ENCODE results near the gene SIN3A. TPM values are rescaled to one million over a fixed set of nuclear protein-coding genes. Genes with fewer than 3 reads are reported as not detected.

SIN3A gene
- total RNA-seq, 4 donors from 2014 or later, result 31.5 to 53.6 (median 35.2) TPM

GRCh38 chr15:75420698-75421097 lies 30.8 kb downstream of the SIN3A start:
- H3K36me3 ChIP-seq, result peaks cover 0 to 60% (median 0%) of the 10 kb centered on the region in 3 donors
- TF ChIP-seq POLR2A (IDR thresholded peaks at IDR 0.05), result no peak
- TF ChIP-seq, protein P1, sequence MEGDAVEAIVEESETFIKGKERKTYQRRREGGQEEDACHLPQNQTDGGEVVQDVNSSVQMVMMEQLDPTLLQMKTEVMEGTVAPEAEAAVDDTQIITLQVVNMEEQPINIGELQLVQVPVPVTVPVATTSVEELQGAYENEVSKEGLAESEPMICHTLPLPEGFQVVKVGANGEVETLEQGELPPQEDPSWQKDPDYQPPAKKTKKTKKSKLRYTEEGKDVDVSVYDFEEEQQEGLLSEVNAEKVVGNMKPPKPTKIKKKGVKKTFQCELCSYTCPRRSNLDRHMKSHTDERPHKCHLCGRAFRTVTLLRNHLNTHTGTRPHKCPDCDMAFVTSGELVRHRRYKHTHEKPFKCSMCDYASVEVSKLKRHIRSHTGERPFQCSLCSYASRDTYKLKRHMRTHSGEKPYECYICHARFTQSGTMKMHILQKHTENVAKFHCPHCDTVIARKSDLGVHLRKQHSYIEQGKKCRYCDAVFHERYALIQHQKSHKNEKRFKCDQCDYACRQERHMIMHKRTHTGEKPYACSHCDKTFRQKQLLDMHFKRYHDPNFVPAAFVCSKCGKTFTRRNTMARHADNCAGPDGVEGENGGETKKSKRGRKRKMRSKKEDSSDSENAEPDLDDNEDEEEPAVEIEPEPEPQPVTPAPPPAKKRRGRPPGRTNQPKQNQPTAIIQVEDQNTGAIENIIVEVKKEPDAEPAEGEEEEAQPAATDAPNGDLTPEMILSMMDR (IDR thresholded peaks at IDR 0.05), result no peak
- no peaks in the 10 kb centered on the region for H3K27me3 ChIP-seq
- no peak overlapping the region for H3K27ac ChIP-seq
- H3K4me3 ChIP-seq, result no peak overlapping the region
- DNase-seq, result no peak
- no peaks in the 10 kb centered on the region for H3K9me3 ChIP-seq
- no peaks in the 10 kb centered on the region for H3K4me1 ChIP-seq

GRCh38 chr15:75416584-75416983 lies 34.9 kb downstream of the SIN3A start:
- Histone ChIP-seq H3K27ac (no peak overlapping the region), H3K4me3 (no peak overlapping the region), H3K4me1 (no peaks in the 10 kb centered on the region), H3K9me3 (no peaks in the 10 kb centered on the region), H3K36me3 (peaks cover 0 to 52% (median 0%) of the 10 kb centered on the region in 3 donors), H3K27me3 (no peaks in the 10 kb centered on the region)
- DNase-seq, result no peak
- TF ChIP-seq, protein P1 (IDR thresholded peaks at IDR 0.05), result no peak

DNA sequence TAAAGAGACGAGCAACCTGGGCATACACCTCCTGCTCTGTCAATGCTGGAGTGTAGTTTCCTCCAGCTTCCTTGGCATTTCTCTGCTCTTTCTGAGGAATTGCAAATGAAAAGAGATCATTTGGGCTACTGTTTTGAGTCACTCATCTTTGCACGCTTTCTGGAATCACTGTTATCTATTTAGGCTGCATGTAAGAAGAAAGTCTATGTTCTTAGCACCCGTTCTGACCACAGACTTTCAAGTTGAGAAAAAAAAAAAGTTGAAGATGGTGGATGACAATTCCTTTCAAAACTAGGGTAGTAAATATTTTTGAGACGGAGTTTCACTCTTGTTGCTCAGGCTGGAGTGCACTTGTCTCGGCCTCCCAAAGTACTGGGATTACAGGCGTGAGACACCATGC lies 41.3 kb downstream of the SIN3A start:
- no peak overlapping the region for H3K4me3 ChIP-seq
- H3K36me3 ChIP-seq, result peaks cover 0 to 82% (median 3%) of the 10 kb centered on the region in 3 donors
- no peak overlapping the region for H3K27ac ChIP-seq
- H3K4me1 ChIP-seq, result no peaks in the 10 kb centered on the region
- DNase-seq, result no peak
- no peaks in the 10 kb centered on the region for H3K9me3 ChIP-seq
- TF ChIP-seq, protein P1 (IDR thresholded peaks at IDR 0.05), result no peak
- TF ChIP-seq POLR2A (IDR thresholded peaks at IDR 0.05), result no peak
- no peaks in the 10 kb centered on the region for H3K27me3 ChIP-seq

DNA sequence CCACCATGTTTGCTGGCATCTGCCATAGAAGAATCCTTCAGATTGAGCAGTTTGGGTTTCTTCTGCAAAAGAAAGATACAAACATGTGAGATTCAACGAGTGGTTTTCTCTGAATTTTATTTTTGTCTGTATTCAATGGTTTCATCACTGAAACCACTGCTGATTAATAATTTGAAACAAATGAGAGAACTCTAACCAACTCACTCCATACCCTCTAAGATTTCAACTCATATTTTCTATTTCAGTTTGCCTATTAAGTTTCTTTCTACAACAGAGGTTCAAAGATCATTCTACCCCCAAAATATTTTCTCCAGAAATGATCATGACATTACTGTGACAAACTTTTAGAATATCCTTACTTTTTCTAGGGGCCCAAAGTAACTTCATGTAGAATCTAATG lies 44.4 kb downstream of the SIN3A start:
- DNase-seq, result no peak
- no peak for TF ChIP-seq POLR2A (IDR thresholded peaks at IDR 0.05)
- TF ChIP-seq, protein P1 (IDR thresholded peaks at IDR 0.05), result no peak
- H3K36me3 ChIP-seq, result peaks cover 0 to 97% (median 3%) of the 10 kb centered on the region in 3 donors

DNA sequence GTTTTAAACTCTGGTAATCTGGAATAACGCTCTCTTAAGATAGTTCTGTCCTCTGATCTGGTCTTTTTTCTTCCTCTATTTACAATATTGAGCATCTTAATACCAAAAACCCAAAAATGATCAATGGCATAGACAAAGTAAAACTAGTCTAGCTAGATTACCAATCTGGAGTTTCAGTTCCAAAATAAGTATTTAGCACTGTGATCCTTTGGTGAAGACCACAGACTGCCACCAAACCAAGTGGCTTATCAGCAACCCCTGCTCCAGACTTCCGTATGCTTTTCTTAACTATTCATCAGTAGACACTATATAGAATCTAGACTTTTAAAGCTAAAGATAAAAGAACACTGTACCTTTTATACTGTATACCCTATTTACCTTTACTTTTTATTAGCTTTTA lies 47.6 kb downstream of the SIN3A start:
- Histone ChIP-seq H3K36me3 (peaks cover 0 to 97% (median 4%) of the 10 kb centered on the region in 3 donors), H3K27ac (no peak overlapping the region)
- TF ChIP-seq POLR2A (IDR thresholded peaks at IDR 0.05), result no peak
- TF ChIP-seq, protein P1 (IDR thresholded peaks at IDR 0.05), result no peak

More for the DNA sequence above, 44.4 kb downstream of the SIN3A start:
- H3K27ac ChIP-seq, result no peak overlapping the region
- no peak overlapping the region for H3K4me3 ChIP-seq
- no peaks in the 10 kb centered on the region for H3K27me3 ChIP-seq
- no peaks in the 10 kb centered on the region for H3K9me3 ChIP-seq
- H3K4me1 ChIP-seq, result no peaks in the 10 kb centered on the region

DNA sequence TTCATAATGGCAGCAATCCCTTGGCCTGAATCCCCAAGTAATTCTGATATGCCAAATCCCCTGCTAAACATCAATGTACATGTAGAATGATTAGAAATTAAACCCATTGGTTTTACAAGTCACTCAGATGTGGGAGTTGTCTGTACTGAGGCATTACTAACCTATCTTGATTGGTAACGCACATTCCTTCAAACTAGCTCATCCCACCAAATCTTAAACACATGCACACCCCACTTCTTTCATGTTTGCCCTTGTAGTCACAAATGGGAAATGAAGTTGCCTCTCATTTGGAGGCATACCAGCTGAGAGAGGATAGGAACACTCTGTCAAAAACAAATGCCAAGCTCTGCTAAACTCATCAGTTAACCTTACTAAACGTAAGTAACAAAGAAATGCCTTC lies 54.0 kb downstream of the SIN3A start:
- H3K36me3 ChIP-seq, result peaks cover 0 to 100% (median 4%) of the 10 kb centered on the region in 3 donors
- H3K27me3 ChIP-seq, result no peaks in the 10 kb centered on the region
- no peak for DNase-seq
- TF ChIP-seq, protein P1 (IDR thresholded peaks at IDR 0.05), result no peak
- TF ChIP-seq POLR2A (IDR thresholded peaks at IDR 0.05), result no peak
- no peaks in the 10 kb centered on the region for H3K4me1 ChIP-seq
- no peak overlapping the region for H3K4me3 ChIP-seq
- no peaks in the 10 kb centered on the region for H3K9me3 ChIP-seq
- H3K27ac ChIP-seq, result no peak overlapping the region

More for the DNA sequence above, 47.6 kb downstream of the SIN3A start:
- Histone ChIP-seq H3K27me3 (no peaks in the 10 kb centered on the region), H3K4me3 (no peak overlapping the region), H3K9me3 (no peaks in the 10 kb centered on the region), H3K4me1 (no peaks in the 10 kb centered on the region)
- no peak for DNase-seq

Measured in Peyer's patch (tissue), 4 donors.